HG03439 (cell line): ENCODE results near the gene LDLRAD3.

ENCODE experiments used
- ATAC-seq: cut with Tn5 transposase; IDR thresholded peaks from one replicate; pipeline ENCODE4 v1.9.1; 2021; ENCODE audit warnings: mild to moderate bottlenecking, moderate library complexity; ENCODE audit not compliant: unreplicated experiment

The LDLRAD3 gene

DNA sequence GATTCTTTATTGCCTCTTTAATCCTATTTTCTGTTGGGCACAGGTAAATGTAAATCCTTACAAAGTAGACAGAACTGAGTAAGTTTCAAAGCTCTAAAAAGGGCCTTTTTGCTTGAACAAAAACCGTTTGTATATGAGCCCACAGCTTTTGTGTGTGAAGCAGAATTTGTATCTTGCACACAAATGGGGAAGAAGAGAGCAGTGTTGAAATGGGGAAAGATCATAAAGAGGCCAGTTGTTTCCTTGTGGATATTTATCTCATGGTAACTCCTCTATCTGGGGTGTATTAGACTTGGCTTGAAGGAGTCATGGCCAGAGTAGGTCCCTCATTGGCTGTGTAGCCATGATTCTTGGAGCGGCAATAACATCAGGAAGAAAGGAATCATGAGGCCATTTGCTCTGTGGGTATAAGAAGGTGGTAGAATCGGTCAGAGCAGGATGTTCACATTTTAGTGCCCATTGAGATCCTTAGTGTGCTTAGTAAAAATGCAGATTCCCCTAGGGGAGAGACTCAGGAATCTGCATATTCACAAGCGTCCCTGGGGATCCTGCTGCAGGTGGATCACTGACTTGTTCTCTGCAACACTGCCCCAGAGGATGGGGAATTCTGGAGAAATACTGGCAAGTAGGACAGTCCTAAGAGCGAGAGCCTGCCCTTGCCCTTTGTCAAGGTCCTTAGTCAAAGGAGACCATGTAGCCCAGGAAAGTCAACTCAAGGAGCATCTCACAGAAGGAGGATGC is 126.5 kb downstream of the LDLRAD3 start:
- no peak for ATAC-seq

DNA sequence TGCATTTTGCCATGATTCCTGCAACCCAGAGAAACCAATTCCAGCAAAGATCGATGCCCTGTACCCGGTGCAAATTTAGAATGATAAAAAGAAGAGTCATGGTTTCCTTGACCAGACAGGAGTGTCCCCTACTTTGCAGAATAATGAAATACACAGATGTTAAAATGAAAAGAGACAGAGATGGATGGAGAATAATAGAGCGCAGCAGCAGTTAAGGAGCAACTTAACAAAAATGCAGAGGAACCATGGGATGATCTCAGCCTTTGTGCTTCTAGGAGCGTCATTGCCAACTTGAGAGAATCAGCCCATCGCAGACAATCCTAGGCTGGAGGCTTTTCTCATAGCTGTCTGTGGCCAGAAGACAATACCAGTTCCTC is 127.1 kb downstream of the LDLRAD3 start:
- no peak for ATAC-seq

DNA sequence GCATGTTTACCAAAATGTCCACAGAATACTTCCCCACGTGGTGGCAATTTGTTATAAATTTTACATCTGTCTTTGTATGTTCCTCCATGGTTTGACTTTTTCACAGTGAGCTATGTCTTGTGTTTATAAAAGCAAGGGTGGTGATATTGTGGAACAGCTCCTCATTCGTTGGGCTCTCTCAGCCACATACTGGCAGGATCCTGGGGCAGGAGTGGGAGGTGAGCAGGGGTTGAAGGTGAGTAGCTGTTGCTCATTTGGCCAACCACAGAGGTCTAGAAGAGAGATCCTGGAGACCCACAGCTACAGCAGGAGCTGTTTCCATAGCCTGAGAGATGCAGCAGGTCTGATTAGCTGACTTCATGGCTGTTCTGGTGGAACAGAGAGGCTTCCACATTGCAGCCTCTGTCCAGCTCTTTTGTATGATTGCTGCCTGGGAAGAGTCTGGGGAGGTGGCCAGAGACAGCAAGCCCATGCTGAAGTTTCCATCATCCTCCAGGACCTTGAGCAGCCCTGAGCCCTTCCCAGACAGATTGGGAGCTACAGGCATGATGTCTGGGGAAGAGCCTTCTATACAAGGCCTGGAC is 128.1 kb downstream of the LDLRAD3 start:
- ATAC-seq = no peak

DNA sequence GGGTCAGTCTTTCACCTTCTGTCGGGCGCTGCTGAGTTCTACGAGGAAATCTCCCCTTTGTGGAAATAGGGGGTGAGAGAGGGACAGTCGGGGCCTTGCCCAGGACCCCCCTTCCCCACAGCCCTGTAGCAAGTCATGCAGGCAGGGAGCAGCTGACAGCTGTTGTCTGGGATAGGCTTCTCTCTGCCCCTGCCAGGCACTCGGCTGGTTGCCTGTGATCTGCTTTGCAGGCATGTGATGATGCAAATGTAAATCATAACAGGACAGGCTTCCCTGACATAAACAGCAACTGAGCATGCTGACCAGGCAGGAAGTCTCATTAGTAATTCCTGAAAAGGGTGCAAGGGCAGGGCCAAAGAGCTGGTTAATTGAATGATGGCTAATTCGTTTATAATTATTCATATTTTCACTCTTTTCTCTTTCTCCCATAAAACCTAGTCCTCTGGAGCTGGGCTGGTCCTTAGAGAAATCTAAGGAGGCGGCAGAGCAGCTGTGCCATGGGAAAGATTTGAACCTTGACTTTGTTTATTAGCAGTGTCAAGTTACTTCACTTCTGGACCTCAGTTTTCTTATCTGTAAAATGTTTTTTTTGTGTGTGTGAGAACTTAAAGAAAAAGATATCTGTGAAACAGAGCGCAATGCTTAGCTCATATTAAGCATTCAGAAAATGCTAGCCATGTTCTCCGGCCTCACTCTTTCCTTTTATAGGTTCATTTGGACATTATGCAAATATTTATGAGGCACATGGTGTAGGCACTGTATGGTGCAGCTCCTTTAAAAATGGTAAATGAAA is 129.7 kb downstream of the LDLRAD3 start:
- no peak for ATAC-seq

DNA sequence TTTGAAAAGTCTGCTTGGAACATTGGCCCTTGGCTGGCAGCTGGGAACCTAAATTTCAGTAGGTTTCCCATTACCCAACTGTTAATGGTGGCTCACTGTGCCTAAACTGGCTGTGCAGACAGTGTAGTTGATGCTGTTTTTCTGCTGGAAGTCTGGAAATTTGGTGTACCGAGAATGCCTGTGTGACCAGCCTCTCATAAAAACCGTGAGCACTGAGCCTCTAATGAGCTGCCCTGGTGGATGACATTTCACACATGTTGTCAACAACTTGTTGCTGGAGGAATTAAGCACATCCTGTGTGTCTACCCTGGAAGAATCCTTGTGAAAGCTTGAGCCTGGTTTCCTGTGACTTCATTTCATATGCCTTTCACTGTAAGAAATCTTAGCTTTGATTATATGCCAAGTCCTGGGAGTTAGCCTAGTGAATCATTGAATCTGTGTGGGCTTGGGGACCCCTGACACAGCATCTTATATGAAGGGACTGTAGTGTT is 131.1 kb downstream of the LDLRAD3 start:
- no peak for ATAC-seq

DNA sequence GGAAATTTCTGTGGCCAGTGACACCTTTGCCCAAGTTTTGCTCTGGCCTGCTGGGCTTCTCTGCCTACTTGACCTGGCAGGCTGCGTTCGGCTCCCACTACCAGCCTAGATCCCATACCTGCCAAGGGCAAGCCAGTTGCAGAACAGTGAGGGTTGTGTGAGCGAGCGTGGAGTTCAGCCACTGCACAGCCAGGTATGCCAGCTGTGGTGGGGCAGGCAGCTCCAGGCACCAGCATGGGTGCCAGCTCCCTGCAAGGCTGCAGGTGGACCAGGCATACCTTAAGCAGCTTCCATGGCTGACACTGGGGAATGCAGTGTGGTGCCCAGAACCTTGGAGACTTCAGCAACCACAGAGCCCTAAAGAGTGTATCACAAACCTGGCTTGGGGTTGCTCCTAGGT is 133.5 kb downstream of the LDLRAD3 start:
- no peak for ATAC-seq

DNA sequence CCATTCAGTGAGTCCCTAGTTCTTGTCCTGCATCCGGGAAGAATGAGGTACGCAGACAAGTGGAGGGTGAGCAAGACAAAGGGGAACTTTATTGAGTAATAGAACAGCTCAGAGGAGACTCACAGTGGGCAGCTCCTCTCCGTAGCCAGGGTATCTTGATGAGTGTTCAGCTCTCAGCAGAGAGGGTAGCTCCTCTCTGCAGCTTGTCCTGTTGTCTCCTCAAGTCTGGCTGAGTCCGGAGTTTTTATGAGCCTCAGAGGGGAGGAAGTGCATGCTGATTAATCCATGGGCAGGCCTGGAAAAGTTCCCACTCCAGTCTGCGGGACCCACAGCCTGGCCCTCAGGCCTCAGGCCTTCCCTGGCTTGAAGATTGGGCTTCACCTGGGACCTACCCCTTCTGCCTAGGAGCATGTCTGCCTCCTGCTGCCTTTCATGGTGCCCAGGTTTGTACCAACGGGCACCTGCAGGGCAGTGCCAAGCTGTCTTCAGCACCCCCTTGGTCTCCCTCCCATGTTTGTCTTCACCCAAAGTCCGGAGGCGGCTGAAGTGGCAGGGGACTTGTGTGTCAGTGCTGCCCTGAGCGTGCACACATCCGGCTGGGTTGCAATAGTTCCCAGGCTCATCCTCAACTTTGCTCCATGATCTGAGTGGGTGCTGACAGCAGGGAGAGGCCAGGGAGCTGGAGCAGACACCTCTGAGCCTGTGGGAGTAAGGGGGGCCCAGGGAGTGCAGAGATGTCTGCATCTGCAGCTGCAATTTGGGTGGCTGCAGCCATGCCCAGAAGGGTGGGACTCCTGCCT is 134.2 kb downstream of the LDLRAD3 start:
- ATAC-seq = no peak

DNA sequence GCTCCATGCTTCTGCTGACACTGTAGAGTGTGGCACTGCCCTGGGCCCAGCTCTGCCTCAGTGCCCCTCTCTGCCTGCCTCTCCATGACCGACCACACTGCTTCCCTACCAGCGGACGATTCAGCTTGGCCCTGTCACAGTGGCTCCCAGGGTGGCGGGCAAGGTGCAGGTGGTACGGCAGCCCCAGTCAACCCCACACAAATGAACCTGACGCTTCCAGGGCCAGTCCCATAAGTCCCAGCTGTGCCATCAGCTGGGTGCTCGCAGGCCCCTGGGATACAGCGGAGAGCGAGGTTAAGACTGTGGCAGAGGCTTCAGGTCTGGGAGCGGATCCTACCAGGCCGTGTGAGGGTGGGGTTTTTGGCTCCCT is 134.8 kb downstream of the LDLRAD3 start:
- ATAC-seq = no peak

DNA sequence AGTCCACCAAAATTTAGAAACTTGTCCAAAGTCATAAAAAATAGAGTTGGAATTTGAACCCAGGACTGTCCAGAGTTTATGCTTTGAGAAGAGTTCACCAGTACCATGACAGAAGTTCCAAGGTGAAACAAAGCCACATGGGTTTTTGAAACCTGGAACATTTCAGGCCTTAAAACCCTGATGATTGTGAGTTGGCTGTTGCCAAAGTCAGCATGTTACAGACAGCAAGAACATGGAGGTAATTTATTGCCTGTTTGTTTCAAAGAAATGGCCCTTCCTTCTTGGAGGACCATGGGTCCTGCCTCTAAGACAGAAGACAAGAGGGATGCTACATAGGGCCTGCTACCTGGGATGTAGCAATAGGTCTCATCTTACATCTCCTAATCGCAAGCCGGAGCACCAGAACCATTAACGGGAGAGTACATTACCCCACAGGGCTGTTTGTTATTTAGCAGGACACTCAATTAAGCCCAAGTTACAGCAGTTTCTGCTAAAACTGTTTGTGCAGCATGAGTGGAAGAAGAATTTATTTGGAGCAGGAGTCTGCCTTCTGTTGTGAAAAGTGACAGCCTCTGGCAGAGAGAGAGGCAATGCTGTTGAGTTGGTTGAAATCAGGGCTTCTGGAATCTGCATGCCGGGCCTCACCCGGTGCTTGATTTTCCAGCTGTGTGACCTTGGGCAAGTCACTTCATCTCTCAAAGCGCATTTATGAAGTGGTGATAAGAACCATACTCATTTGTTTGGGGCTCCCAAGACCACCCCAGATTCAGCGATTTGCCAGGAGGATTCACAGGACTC is 136.2 kb downstream of the LDLRAD3 start:
- no peak for ATAC-seq

DNA sequence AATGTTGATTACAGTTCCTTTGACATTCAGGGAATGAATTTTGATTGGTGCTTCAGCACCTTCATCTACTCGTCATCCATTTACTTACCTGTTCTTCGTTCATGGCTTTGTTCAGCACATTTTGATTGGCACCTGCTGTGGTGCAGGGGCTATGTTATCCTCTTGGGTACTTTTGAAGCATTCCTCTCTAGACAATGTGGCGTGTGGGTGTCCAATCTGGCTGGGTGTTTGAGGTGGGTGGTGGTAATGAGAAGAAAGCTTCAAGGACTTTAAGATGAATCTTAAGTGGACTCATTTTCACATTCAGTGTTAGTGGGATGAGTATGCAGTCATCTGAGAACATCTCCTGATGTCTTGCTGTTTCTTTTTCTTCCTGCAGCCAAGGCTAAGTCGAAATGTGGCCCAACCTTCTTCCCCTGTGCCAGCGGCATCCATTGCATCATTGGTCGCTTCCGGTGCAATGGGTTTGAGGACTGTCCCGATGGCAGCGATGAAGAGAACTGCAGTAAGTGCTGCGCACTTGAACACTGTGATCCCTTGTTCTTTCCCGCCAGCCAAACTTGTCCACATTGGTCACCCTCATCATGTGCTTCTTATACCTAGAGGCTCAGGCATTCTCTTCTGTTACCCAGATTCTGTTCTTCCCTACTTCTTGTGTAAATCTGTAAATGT is 137.5 kb downstream of the LDLRAD3 start:
- ATAC-seq = no peak

DNA sequence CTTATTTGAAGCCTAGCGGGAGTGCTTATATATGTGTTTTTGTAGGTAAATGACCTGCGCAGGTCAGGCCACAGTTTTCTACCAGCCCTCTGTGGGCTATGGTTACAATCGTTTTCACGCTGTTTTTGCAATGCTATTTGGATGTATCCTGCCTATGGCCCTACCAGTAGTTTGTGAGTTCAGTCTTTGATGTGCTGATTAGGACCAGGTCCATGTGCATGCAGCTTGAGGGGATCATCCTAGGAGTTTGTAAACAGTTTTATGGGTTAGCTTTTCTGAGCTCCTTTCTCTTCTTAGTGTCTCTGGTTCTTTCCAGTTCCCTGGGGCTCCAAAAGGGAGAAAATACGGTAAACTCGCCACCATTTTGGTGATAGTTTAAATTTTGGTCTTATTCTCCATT is 142.5 kb downstream of the LDLRAD3 start:
- no peak for ATAC-seq

DNA sequence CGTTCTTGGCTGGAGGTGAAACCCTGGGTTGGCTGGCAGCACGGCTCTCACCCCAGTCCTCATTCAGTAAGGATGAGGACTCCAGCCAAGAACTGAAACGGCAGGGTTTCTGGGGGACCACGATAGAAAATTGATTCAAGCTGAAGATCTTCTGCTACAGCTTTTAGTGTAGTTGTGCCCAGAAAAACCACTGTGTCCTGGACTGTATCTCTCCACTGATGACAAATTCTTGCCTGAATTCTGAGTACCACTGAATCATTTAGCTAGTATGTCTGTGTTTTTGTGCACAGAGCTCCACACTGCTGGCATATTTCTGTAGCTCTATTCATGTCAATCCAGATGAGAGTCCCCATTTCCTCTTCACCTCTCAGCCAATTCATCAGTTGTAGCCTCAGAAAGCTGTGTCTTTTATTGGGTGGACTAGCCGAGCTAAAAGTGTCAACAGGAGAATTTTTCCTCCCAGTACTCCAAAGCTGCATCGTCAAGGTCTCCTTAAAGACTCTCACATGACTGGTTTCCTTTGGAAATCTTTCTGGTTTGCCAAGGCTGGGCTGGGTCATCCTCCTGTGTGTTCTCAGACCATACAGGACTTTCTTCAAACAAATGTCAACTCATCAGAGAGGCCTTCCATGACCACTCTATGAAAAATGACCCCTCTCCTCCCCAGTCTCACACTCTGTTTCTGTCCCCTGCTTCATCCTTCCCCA is 144.6 kb downstream of the LDLRAD3 start:
- no peak for ATAC-seq

DNA sequence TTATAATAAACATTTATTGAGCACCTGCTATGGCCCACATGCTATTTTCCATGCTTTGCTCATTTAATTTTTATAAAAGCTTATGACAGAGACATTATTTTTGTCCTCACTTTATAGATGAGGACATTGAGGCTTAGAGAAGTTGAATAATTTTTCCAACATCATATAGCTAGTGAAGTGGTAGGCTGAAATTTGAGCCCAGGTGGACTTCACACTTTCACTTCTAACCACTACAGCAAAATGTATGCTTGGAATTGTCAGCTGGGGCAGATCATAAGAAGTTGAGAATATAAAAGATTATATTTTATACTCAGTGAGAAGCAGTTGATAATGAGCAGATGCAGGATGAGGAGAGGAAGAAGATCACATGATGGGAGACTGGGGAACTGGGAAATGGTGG is 146.1 kb downstream of the LDLRAD3 start:
- ATAC-seq = no peak

DNA sequence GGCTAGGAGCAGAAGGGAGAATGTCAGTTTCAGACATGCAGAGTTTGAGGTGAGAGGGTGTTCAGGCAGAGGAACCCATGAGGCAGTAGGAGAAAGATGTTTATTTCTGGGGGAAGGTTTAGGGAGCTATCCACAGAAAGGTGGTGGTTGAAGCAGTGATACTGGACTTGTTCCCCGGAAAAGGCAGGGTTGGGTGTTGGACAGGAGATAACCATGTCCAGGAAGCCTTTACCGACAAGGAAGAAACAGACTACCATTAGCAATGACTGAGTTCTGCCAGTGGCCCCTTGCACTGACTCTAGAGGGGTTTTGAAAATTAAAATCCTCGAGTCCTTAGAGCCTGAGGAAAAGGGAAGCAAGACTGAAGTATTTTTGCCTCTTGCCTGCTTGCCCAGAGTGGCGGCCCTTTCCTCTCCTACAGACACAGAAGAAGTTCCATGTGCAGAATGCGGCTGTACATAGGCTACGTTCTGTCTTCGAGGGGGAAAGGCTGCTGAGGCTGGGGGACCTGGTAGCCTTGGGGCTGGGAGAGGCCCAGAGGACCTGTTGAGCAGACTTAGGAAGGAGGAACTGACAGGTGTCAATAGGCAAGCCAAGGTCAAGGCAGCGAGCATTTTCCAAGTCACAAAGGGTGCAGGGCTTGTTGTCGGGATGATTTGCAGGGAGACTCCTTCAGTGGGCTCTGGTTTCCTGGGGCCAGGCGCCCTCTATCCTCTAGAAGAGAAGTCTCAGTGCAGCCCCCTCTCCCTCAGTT is 146.7 kb downstream of the LDLRAD3 start:
- ATAC-seq = no peak

DNA sequence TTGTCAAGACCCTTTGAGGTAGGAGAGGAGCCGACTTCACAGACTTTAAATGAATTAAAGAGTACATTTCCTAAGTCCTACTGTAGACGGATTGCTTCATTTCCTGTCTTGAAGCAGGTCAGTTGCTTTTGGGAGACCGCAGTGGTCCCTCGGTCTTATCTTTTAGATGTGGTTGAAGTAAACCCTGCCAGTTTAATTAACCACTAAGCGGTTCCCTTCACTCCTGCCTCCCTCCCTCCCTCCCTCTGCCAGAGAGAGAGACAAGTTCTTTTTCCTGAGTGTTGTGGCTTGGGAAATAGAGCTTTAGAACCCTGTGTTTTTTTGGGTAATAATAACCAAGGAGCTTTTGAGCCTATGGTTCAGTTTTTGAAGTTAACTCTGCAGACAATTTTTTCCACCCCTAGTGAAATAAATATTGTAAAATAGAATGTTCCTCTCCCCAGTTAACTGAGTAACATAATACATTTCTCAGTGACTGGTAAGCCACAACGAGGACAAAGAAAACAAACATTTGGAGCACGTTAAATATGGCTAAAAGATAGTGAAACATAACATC is 147.5 kb downstream of the LDLRAD3 start:
- no peak for ATAC-seq

DNA sequence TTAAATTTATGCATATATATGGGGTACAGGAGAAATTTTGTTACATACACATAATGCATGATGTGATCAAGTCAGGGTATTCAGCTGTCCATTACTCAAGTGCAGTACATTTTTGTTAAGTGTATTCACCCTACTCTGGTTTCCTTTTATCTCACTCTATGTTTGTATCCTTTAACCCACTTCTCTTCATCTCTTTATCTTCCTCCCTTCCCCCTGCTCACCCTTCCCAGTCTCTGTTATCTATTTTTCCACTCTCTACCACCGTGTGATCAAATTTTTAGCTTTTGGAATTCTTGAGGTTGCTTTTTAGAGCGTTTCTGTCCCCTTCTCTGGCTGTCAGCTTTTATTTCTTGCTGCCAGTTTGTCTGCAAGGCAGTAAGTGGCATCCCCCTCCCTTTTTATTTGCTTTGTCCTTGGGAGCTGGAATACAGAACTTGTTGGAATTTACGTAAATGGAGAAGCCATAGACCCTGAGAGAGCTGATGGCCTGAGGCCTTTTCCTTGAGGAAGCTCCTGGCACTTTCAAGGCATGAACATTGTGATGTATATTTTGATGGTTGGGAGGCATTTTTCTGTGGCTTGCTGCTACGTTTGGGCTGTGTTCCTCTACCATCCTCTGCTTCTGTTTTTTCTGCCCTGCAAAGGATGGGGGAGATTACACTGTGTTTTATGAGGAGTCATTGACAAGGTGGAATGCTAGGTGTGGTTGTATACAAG is 148.6 kb downstream of the LDLRAD3 start:
- no peak for ATAC-seq

DNA sequence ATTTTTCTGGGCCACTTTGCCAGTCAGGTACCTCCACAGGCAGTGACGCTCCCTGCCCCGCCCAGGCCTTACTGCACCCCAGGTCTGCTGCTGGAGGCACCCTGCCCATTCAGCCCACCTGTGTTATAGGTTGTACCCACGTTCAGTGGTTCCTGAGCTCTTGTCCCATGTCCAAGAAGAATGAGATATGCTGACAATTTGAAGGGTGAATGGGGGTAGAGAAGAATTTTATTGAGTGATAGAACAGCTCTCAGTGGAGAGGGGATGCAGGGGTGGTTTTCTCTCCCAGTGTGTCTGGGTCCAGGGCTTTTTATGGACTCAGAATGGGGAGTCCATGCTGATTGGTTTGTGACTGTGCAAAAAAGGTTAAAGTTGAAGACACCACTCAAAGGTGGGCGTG is 149.7 kb downstream of the LDLRAD3 start:
- ATAC-seq = no peak

DNA sequence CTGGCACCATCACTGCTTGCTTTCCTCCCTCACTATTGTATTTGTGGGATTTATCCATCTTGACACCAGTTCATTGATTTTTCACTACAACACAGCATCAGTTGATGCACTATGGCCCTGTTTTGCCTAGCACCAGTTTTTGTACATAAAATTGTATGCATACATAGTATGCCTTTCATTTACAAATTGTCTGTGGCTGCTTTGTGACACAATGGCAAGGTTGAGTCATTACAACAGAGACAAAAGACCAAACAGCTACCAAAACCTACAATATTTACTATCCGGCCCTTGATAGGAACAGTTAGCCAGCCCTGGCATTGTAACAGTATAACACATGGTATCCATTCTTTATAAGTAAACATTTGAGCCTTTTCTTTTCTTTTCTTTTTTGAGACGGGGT is 150.3 kb downstream of the LDLRAD3 start:
- no peak for ATAC-seq
